HepG2 (cell line): Measurements from ENCODE around the gene TUBB4A.

Experiments used
- EP300 ChIP-seq, 3 experiments: sonication (generic) in 1 of 3; formaldehyde crosslinking in 1 of 3; IDR thresholded peaks; 2 replicates each; pipeline versions ENCODE4 v1.5.1 to v1.6.1; 2011 to 2020; ENCODE audit warnings: low read depth in 2 of 3, low read length in 2 of 3, borderline replicate concordance in 1 of 3, improper control_type of control experiment in 1 of 3, mild to moderate bottlenecking in 1 of 3, missing genetic modification reagents in 1 of 3, moderate library complexity in 1 of 3
- RXRA ChIP-seq: sonication (generic); formaldehyde crosslinking; IDR thresholded peaks from 2 replicates; pipeline ENCODE4 v1.5.1; 2020; ENCODE audit warnings: missing genetic modification reagents
- ZKSCAN1 ChIP-seq: fragments of 150-350 bp; IDR thresholded peaks from 2 replicates; pipeline ENCODE4 v1.6.1; 2014; ENCODE audit warnings: low read length
- ZNF782 ChIP-seq: sonication (generic); formaldehyde crosslinking; IDR thresholded peaks from 2 replicates; pipeline ENCODE4 v1.4.0; 2020; ENCODE audit warnings: missing genetic modification reagents, mild to moderate bottlenecking, borderline replicate concordance

DNA sequence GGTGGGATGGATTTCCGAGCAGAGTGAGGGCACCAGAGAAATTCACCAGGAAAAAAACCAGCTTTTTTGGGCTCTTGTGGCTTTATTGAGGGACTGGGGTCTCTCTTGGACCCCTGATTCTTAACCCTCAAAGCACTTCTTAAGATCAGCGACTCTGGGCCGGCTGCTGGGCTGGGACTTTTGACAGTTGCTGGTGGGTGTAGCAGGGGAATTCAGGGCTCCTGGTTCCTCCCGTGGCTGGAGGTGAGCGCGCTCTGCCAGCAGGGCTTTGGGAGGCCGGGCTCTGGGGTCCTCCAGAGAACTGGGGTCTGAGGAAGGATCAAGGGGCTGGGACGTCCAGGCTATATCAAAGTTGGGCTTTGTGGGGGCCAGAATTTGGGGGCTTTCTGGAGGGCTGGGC lies 34.7 kb downstream of the TUBB4A start:
- TF ChIP-seq ZNF782 (no peak), RXRA (no peak), ZKSCAN1 (no peak), EP300 (IDR thresholded peaks at IDR 0.05; ENCODE audit: low read depth in 2 of 2, low read length in 2 of 2) (no peak), EP300 (CRISPR knock-in tag; IDR thresholded peaks at IDR 0.05; ENCODE audit: borderline replicate concordance) (no peak)
